ENCODE measurements around the gene TEX13D. TPM values are rescaled to one million over a fixed set of nuclear protein-coding genes. Genes with fewer than 3 reads are reported as not detected.

Gene TEX13D
- total RNA-seq, 1 experiment from 2014 or later, result 0.15 TPM

DNA sequence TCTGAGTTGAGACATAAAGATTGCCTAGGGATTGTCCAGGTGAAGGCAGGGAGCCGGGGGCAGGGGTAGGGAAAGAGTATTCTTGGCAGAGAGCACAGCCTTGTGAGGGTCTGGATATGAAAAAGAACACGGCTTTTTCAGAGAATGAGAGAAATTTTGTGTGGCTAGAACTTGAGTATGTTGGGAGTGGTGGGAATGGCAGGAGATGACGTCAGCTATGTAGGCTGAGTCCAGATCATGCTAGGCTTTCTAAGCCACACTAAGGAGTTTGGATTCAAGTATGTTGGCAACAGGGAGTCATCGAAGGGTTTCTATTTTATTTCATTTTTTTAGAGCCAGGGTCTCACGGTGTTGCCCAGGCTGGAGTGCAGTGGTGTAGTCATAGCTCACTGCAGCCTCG is 53.9 kb downstream of the TEX13D start:
- BruUV-seq (replicated peaks), result no TSS peak
- H3K4me2 ChIP-seq (ENCODE audit: low read length), result no peak overlapping the region
- ATAC-seq, result no peak
- H3K27ac ChIP-seq (ENCODE audit: low read depth, low read length), result no peak overlapping the region
- no peak overlapping the region for H3K9ac ChIP-seq (ENCODE audit: low read length)
- no peaks in the 10 kb centered on the region for H3K4me1 ChIP-seq (ENCODE audit: control insufficient read depth in 1 of 2, insufficient read depth in 2 of 2, low read length in 2 of 2)
- ChIA-PET CTCF (no interaction called here), RAD21 (ENCODE audit: low non-redundant PET in 1 of 2, low total read pairs in 2 of 2, uncharacterized antibody in 2 of 2, unreplicated experiment in 2 of 2) (no interaction called here), POLR2A (no interaction called here)
- no peak for DNase-seq (ENCODE audit: low read depth, low spot score)
- H3K4me3 ChIP-seq (replicated peaks in 1 of 2; ENCODE audit: low read depth in 1 of 2, low read length in 2 of 2), result no peak overlapping the region
- H3K9me2 ChIP-seq (ENCODE audit: insufficient read depth), result no peaks in the 10 kb centered on the region
- no peaks in the 10 kb centered on the region for H3K9me3 ChIP-seq (ENCODE audit: control insufficient read depth in 1 of 2, insufficient read depth in 1 of 2, low read depth in 1 of 2, low read length in 2 of 2)
- no peaks in the 10 kb centered on the region for H3K36me3 ChIP-seq (ENCODE audit: control insufficient read depth in 1 of 2, insufficient read depth in 2 of 2, low read length in 2 of 2)
- H4K20me1 ChIP-seq (ENCODE audit: insufficient read depth), result no peaks in the 10 kb centered on the region
- no peaks in the 10 kb centered on the region; the same call in 1 of the 2 replicates for H3K27me3 ChIP-seq (ENCODE audit: insufficient read depth, low read length)
- no peaks in the 10 kb centered on the region for H3K79me2 ChIP-seq (ENCODE audit: insufficient read depth, low read length)
- TF ChIP-seq ZFX (IDR thresholded peaks at IDR 0.05) (no peak), JUND (IDR thresholded peaks at IDR 0.05) (no peak), CEBPB (IDR thresholded peaks at IDR 0.05; ENCODE audit: low read depth) (no peak), POLR2A (IDR thresholded peaks at IDR 0.05; ENCODE audit: borderline replicate concordance, extremely low read depth, insufficient read depth, insufficient read length) (no peak), CBX3 (IDR thresholded peaks at IDR 0.05; ENCODE audit: low read depth) (no peak), EZH2phosphoT487 (IDR thresholded peaks at IDR 0.05; ENCODE audit: borderline replicate concordance) (no peak), SIN3A (IDR thresholded peaks at IDR 0.05; ENCODE audit: low read depth) (no peak), ZNF274 (IDR thresholded peaks at IDR 0.05; ENCODE audit: low read depth, low read length) (no peak), SP1 (IDR thresholded peaks at IDR 0.05; ENCODE audit: low read depth) (no peak), RAD21 (IDR thresholded peaks at IDR 0.05; ENCODE audit: low read depth) (no peak), EGR1 (IDR thresholded peaks at IDR 0.05; ENCODE audit: low read depth) (no peak), TCF7L2 (IDR thresholded peaks at IDR 0.05; ENCODE audit: borderline replicate concordance, extremely low read depth, insufficient read depth, insufficient read length) (no peak), ELF1 (IDR thresholded peaks at IDR 0.05; ENCODE audit: borderline replicate concordance, low read depth) (no peak), SRF (IDR thresholded peaks at IDR 0.05; ENCODE audit: low read depth) (no peak)
- TF ChIP-seq, protein P1, sequence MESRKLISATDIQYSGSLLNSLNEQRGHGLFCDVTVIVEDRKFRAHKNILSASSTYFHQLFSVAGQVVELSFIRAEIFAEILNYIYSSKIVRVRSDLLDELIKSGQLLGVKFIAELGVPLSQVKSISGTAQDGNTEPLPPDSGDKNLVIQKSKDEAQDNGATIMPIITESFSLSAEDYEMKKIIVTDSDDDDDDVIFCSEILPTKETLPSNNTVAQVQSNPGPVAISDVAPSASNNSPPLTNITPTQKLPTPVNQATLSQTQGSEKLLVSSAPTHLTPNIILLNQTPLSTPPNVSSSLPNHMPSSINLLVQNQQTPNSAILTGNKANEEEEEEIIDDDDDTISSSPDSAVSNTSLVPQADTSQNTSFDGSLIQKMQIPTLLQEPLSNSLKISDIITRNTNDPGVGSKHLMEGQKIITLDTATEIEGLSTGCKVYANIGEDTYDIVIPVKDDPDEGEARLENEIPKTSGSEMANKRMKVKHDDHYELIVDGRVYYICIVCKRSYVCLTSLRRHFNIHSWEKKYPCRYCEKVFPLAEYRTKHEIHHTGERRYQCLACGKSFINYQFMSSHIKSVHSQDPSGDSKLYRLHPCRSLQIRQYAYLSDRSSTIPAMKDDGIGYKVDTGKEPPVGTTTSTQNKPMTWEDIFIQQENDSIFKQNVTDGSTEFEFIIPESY (IDR thresholded peaks at IDR 0.05; ENCODE audit: extremely low read depth, insufficient replicate concordance, low read length), result no peak
- TF ChIP-seq, protein P2, sequence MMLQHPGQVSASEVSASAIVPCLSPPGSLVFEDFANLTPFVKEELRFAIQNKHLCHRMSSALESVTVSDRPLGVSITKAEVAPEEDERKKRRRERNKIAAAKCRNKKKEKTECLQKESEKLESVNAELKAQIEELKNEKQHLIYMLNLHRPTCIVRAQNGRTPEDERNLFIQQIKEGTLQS (IDR thresholded peaks at IDR 0.05), result no peak
- TF ChIP-seq, protein P3, sequence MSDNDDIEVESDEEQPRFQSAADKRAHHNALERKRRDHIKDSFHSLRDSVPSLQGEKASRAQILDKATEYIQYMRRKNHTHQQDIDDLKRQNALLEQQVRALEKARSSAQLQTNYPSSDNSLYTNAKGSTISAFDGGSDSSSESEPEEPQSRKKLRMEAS (IDR thresholded peaks at IDR 0.05), result no peak
- TF ChIP-seq, protein P4, sequence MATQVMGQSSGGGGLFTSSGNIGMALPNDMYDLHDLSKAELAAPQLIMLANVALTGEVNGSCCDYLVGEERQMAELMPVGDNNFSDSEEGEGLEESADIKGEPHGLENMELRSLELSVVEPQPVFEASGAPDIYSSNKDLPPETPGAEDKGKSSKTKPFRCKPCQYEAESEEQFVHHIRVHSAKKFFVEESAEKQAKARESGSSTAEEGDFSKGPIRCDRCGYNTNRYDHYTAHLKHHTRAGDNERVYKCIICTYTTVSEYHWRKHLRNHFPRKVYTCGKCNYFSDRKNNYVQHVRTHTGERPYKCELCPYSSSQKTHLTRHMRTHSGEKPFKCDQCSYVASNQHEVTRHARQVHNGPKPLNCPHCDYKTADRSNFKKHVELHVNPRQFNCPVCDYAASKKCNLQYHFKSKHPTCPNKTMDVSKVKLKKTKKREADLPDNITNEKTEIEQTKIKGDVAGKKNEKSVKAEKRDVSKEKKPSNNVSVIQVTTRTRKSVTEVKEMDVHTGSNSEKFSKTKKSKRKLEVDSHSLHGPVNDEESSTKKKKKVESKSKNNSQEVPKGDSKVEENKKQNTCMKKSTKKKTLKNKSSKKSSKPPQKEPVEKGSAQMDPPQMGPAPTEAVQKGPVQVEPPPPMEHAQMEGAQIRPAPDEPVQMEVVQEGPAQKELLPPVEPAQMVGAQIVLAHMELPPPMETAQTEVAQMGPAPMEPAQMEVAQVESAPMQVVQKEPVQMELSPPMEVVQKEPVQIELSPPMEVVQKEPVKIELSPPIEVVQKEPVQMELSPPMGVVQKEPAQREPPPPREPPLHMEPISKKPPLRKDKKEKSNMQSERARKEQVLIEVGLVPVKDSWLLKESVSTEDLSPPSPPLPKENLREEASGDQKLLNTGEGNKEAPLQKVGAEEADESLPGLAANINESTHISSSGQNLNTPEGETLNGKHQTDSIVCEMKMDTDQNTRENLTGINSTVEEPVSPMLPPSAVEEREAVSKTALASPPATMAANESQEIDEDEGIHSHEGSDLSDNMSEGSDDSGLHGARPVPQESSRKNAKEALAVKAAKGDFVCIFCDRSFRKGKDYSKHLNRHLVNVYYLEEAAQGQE (IDR thresholded peaks at IDR 0.05; ENCODE audit: low read depth), result no peak
- intact Hi-C loops (cut with micrococcal nuclease), result loop anchor here (10.0 kb wide), 1 partner anchor 292 kb away; no protein-coding TSS in a partner anchor
- H2AFZ ChIP-seq (ENCODE audit: low read depth, low read length, poor library complexity, severe bottlenecking), result no peak overlapping the region
